Fibroblast of skin of abdomen (primary cell): Measurements from ENCODE around the gene PRKCA.
"Not testable (repeated sequence)": the region's sequence is repeated elsewhere in the genome, so short reads cannot be mapped to it uniquely, and the experiment has no call there.

Experiments
- DNase-seq: peaks from one replicate; pipeline ENCODE4 v3.0.0-alpha.2; 2013

The PRKCA gene

GRCh38 chr17:66489576-66489975, 187.2 kb downstream of the PRKCA start:
- DNase-seq = not testable (repeated sequence)

GRCh38 chr17:66491213-66491612, 188.8 kb downstream of the PRKCA start:
- no peak for DNase-seq

DNA sequence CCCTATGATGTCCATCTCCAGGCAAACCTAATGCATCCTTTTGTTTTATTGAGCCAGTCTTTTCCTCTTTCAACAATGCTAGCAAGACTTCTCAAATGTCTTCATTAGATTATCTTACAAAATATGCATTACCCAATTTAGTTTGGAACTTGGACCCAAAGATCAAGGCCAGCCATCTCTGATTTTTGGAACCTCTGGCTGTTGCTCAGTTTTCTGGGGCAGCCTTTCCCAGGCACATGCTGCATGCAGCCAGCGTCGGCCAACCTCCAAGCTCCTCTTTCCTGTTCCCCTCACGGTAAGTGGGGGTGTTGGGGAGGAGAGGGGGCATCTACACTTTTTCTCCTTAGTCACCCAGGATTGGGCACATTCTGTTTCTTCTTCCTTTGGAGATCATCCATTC, 189.3 kb downstream of the PRKCA start:
- no peak for DNase-seq

- DNase-seq = no peak
These were observed 189.7 kb downstream of the PRKCA start for GRCh38 chr17:66492080-66492479.

GRCh38 chr17:66492561-66493005, 190.2 kb downstream of the PRKCA start:
- peak; percentile 64 for DNase-seq

DNA sequence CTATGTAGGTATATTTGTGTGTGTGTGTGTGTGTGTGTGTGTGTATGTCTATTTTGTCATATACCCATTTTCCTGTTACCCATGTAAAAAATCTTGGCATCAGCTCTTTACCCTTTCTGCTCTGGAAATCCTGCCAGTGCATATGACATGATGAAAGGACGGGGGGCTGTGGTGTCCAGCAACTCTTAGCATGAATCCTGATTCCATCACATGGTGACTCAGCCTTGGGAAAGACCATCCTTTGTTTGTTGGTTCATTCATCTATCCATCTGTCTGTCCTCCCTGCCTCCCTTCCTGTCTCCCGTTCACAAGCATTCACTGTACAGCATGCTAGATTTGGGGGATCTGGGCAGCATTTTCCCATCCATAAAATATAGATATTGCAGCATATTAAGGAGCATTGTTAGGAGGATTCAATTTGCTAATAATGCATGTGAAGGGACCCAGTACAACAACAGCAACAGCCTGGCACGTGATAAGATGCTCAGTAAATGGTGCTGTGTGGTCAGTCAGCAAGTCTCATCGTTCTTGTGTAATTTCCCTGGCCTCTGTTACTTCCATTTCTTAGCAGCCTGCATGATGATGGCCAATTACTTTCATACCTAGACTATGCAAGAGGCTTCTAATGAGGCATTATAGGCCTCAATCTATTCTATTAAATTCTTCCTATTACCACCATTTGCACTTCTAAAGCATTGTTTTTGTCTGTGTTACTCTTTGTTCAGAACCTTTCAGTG, 191.0 kb downstream of the PRKCA start:
- DNase-seq = peak; percentile 63

DNA sequence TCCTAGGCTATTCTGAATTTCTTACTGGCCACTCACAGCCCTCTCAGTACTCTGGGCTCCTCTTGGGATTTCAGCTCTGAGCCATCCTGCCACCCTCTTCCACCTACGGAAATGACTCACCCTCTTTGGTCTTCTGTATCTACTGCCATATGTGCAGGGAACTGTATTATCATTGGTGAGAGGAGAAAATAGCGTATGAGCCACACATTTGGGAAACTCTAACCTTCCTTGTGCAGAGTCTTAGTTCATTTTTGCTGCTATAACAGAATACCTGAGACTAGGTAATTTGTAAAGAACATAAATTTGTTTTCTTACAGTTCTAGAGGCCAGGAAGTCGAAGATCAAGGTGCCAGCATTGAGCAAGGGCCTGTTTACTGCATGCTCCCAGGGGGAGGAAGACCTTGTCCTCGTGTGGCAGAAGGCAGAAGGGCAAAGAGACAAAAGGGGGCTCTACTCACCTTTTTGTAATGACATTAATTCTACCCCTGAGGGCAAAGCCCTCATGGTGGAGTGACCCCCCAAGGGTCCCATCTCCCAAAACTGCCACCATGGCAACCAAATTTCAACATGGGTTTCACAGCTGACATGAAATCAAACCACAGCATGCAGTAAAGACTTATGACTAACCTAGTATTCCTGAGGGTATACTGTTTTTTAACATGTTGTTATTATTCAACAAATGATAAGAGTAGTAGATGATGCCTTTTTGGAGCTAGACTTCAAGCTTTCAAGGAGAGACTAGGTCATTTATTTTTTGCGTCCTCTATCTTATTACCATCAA, 191.8 kb downstream of the PRKCA start:
- peak; percentile 90 for DNase-seq

GRCh38 chr17:66495035-66495434, 192.6 kb downstream of the PRKCA start:
- no peak for DNase-seq

DNA sequence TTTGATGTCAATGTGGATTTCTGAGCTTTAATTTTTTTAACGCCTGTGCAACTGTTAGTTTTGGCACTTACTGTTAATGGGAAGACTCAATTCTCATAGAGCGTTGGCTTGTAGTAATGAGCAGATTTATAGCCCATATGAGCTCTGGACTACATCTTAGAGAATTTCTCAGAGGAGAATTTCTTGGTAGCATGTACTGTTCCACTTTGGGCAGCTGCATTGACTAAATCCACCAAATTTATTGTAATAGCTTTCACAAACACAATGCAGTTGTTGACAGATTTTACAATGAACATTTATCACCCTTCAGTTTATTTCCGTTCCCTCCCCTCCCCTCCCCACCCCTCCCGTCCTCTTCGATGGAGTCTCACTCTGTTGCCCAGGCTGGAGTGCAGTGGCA, 193.9 kb downstream of the PRKCA start:
- no peak for DNase-seq

DNA sequence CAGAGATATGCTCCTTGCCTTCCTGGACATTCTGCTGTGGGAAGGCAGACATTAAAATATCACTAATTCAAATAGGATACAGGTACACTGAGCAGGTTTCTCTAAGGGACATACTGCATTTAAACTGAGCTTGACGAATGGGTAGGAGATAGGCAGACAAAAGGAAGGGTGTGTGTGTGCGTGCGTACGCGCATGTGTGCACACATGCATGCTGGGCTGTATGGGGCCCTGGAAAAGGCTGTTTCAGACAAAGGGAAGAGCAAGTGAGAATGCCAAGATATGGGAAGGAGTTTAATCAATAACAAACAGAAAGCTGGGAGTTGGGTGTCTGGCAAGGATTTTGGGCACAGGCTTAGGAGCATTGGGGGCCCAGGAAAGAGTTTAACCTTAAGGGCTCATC, 196.2 kb downstream of the PRKCA start:
- DNase-seq = no peak

GRCh38 chr17:66506641-66507040, 204.2 kb downstream of the PRKCA start:
- no peak for DNase-seq

- peak; percentile 73 for DNase-seq
These were observed 204.9 kb downstream of the PRKCA start for GRCh38 chr17:66507103-66507923.

- DNase-seq = no peak
These were observed 205.8 kb downstream of the PRKCA start for GRCh38 chr17:66507982-66508760.

- peak; percentile 73 for DNase-seq
These were observed 206.8 kb downstream of the PRKCA start for GRCh38 chr17:66508896-66509844.

DNA sequence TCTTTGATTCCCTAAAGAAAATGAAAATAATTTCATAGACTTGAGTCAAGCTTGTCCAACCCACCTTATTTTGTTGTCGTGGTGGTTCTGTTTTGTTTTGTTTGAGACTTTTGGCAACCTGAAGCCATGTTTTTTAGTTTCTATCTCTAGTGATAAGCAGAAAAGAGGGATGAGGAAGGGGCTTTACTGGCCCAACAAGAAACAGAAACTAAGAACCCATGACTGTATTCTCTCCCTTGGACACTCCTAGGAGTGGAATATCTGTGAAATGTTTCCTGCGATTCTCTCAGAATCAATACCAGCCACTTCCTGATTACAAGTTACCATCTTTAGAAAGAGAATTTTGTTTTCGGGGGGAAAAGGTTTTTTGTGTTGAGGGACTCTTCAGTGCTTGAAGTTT, 207.5 kb downstream of the PRKCA start:
- DNase-seq = no peak

DNA sequence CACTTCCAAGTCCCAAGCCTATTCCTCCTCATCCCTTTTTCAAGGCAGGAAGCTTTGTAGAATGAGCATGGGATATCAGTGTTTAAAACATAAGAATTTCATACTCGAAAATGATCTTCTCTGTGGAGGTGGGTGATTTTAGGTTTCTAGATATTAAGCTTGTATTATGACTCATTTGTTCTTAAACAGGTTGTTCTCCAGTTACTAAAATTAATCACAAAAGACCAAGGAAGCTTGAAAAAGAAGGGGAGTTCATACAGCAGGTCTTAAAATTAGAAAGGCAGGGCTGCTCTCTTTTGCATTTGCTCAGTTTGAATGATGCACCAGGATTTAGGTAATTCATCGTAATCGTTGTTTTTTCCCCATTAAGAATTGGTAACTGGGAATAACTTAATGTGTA, 208.7 kb downstream of the PRKCA start:
- no peak for DNase-seq

GRCh38 chr17:66514227-66514806, 211.9 kb downstream of the PRKCA start:
- peak; percentile 48 for DNase-seq

- no peak for DNase-seq
These were observed 213.6 kb downstream of the PRKCA start for GRCh38 chr17:66515974-66516373.

GRCh38 chr17:66517336-66518009, 215.1 kb downstream of the PRKCA start:
- DNase-seq = no peak

GRCh38 chr17:66518108-66518507, 215.7 kb downstream of the PRKCA start:
- no peak for DNase-seq
